HL-60 (cell line): ENCODE measurements around the gene BRF1.

Experiments
- GABPA ChIP-seq: IDR thresholded peaks from 2 replicates; pipeline ENCODE4 v1.6.1; 2012; ENCODE audit warnings: low read depth
- POLR2AphosphoS5 ChIP-seq: IDR thresholded peaks from 2 replicates; pipeline ENCODE4 v1.6.1; 2012; ENCODE audit warnings: low read depth
- SPI1 ChIP-seq: IDR thresholded peaks from 2 replicates; pipeline ENCODE4 v1.6.1; 2012; ENCODE audit warnings: low read depth, mild to moderate bottlenecking, borderline replicate concordance
- TF ChIP-seq, protein P1 (sequence below): IDR thresholded peaks from one replicate; pipeline ENCODE4 v1.5.1; 2011; ENCODE audit warnings: low read length, control low read depth, inconsistent platforms; ENCODE audit not compliant: insufficient read depth
- TF ChIP-seq, protein P2 (sequence below): IDR thresholded peaks from 2 replicates; pipeline ENCODE4 v1.6.1; 2012; ENCODE audit warnings: low read depth; ENCODE audit not compliant: insufficient replicate concordance

DNA sequence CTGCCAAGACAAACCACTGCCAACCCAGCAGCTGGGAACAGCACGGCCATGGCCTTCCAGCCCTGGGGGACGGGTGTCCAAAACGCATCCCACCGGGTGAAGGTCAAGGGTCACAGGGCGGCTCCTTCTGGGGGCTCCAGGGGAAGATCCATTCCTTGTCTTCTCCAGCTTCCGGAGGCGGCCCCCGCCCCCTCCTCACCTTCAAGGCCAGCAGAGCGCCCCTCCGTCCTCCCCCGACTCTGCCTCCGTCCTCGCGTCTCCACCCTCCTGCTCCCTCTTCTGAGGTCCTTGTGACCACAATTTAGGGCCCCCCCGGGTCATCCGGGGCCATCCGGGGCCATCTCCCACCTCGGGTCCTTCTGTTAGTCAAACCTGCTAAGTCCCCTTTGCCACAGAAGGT, 115.8 kb downstream of the BRF1 start:
- TF ChIP-seq, protein P1, sequence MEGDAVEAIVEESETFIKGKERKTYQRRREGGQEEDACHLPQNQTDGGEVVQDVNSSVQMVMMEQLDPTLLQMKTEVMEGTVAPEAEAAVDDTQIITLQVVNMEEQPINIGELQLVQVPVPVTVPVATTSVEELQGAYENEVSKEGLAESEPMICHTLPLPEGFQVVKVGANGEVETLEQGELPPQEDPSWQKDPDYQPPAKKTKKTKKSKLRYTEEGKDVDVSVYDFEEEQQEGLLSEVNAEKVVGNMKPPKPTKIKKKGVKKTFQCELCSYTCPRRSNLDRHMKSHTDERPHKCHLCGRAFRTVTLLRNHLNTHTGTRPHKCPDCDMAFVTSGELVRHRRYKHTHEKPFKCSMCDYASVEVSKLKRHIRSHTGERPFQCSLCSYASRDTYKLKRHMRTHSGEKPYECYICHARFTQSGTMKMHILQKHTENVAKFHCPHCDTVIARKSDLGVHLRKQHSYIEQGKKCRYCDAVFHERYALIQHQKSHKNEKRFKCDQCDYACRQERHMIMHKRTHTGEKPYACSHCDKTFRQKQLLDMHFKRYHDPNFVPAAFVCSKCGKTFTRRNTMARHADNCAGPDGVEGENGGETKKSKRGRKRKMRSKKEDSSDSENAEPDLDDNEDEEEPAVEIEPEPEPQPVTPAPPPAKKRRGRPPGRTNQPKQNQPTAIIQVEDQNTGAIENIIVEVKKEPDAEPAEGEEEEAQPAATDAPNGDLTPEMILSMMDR, result no peak
- TF ChIP-seq, protein P2, sequence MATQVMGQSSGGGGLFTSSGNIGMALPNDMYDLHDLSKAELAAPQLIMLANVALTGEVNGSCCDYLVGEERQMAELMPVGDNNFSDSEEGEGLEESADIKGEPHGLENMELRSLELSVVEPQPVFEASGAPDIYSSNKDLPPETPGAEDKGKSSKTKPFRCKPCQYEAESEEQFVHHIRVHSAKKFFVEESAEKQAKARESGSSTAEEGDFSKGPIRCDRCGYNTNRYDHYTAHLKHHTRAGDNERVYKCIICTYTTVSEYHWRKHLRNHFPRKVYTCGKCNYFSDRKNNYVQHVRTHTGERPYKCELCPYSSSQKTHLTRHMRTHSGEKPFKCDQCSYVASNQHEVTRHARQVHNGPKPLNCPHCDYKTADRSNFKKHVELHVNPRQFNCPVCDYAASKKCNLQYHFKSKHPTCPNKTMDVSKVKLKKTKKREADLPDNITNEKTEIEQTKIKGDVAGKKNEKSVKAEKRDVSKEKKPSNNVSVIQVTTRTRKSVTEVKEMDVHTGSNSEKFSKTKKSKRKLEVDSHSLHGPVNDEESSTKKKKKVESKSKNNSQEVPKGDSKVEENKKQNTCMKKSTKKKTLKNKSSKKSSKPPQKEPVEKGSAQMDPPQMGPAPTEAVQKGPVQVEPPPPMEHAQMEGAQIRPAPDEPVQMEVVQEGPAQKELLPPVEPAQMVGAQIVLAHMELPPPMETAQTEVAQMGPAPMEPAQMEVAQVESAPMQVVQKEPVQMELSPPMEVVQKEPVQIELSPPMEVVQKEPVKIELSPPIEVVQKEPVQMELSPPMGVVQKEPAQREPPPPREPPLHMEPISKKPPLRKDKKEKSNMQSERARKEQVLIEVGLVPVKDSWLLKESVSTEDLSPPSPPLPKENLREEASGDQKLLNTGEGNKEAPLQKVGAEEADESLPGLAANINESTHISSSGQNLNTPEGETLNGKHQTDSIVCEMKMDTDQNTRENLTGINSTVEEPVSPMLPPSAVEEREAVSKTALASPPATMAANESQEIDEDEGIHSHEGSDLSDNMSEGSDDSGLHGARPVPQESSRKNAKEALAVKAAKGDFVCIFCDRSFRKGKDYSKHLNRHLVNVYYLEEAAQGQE, result no peak
- no peak for TF ChIP-seq GABPA
- TF ChIP-seq POLR2AphosphoS5, result no peak
- no peak for TF ChIP-seq SPI1
